ENCODE results near the gene WWOX. TPM values are rescaled to one million over a fixed set of nuclear protein-coding genes. Genes with fewer than 3 reads are reported as not detected.

The WWOX gene
- total RNA-seq, 1 donor from 2014 or later = 7.3 TPM

- no peak overlapping the region for H3K4me3 Mint-ChIP-seq (ENCODE audit: unreplicated experiment)
- Histone ChIP-seq H3K9ac (ENCODE audit: low read length) (no peak overlapping the region), H3K27ac (ENCODE audit: low read depth, low read length) (no peak overlapping the region), H3K9me3 (ENCODE audit: insufficient read depth, low read depth, low read length) (no peaks in the 10 kb centered on the region), H3K79me2 (ENCODE audit: insufficient read depth, low read length) (no peaks in the 10 kb centered on the region), H3K4me3 (ENCODE audit: insufficient read depth, low read depth, low read length) (no peak overlapping the region), H3K27me3 (ENCODE audit: insufficient read depth, low read length) (no peaks in the 10 kb centered on the region), H3K36me3 (ENCODE audit: insufficient read depth, low read length) (no peaks in the 10 kb centered on the region), H3K4me1 (ENCODE audit: insufficient read depth, low read length) (no peaks in the 10 kb centered on the region), H3K4me2 (ENCODE audit: low read length) (no peak overlapping the region), H2AFZ (ENCODE audit: low read depth, low read length) (no peak overlapping the region), H4K20me1 (ENCODE audit: insufficient read depth, low read length) (no peaks in the 10 kb centered on the region)
- FAIRE-seq (no peak), DNase-seq (ENCODE audit: low read depth) (no peak)
- TF ChIP-seq CTCF (IDR thresholded peaks at IDR 0.05; ENCODE audit: insufficient read depth, low read depth, low read length) = no peak
- TF ChIP-seq EZH2 (IDR thresholded peaks at IDR 0.05; ENCODE audit: insufficient read depth, low read length) = no peak
- H3K27me3 Mint-ChIP-seq (ENCODE audit: low read depth, unreplicated experiment) = peaks cover 25% of the 10 kb centered on the region
- H3K9me3 Mint-ChIP-seq (ENCODE audit: unreplicated experiment) = peaks cover 5% of the 10 kb centered on the region
- H3K27ac Mint-ChIP-seq (ENCODE audit: unreplicated experiment) = no peak overlapping the region
- H3K4me1 Mint-ChIP-seq (ENCODE audit: low read depth, unreplicated experiment) = peaks cover 3% of the 10 kb centered on the region
- H3K36me3 Mint-ChIP-seq (ENCODE audit: low read depth, unreplicated experiment) = no peaks in the 10 kb centered on the region
Observed at GRCh38 chr16:79192904-79193303, 1093.5 kb downstream of the WWOX start.

- H3K79me2 ChIP-seq (ENCODE audit: insufficient read depth, low read length) = no peaks in the 10 kb centered on the region
- no peaks in the 10 kb centered on the region for H3K4me1 ChIP-seq (ENCODE audit: insufficient read depth, low read length)
- H3K4me1 Mint-ChIP-seq (ENCODE audit: low read depth, unreplicated experiment) = peaks cover 2% of the 10 kb centered on the region
- H3K36me3 Mint-ChIP-seq (ENCODE audit: low read depth, unreplicated experiment) = no peaks in the 10 kb centered on the region
- no peak for TF ChIP-seq CTCF (IDR thresholded peaks at IDR 0.05; ENCODE audit: insufficient read depth, low read depth, low read length)
- TF ChIP-seq EZH2 (IDR thresholded peaks at IDR 0.05; ENCODE audit: insufficient read depth, low read length) = no peak
- no peak overlapping the region for H3K9ac ChIP-seq (ENCODE audit: low read length)
- no peak overlapping the region for H3K4me3 ChIP-seq (ENCODE audit: insufficient read depth, low read depth, low read length)
- H2AFZ ChIP-seq (ENCODE audit: low read depth, low read length) = no peak overlapping the region
- no peak overlapping the region for H3K27ac Mint-ChIP-seq (ENCODE audit: unreplicated experiment)
- no peaks in the 10 kb centered on the region for H3K36me3 ChIP-seq (ENCODE audit: insufficient read depth, low read length)
- H3K4me2 ChIP-seq (ENCODE audit: low read length) = no peak overlapping the region
- no peaks in the 10 kb centered on the region for H3K27me3 ChIP-seq (ENCODE audit: insufficient read depth, low read length)
- no peaks in the 10 kb centered on the region for H3K9me3 ChIP-seq (ENCODE audit: insufficient read depth, low read depth, low read length)
- H3K9me3 Mint-ChIP-seq (ENCODE audit: unreplicated experiment) = peaks cover 3% of the 10 kb centered on the region
- H3K27me3 Mint-ChIP-seq (ENCODE audit: low read depth, unreplicated experiment) = peaks cover 25% of the 10 kb centered on the region
- no peak overlapping the region for H3K4me3 Mint-ChIP-seq (ENCODE audit: unreplicated experiment)
- H4K20me1 ChIP-seq (ENCODE audit: insufficient read depth, low read length) = no peaks in the 10 kb centered on the region
- DNase-seq (ENCODE audit: low read depth) (no peak), FAIRE-seq (no peak)
- H3K27ac ChIP-seq (ENCODE audit: low read depth, low read length) = no peak overlapping the region
Observed at GRCh38 chr16:79194291-79194690, 1094.8 kb downstream of the WWOX start.

GRCh38 chr16:79195938-79196337 lies 1096.5 kb downstream of the WWOX start:
- Histone ChIP-seq H4K20me1 (ENCODE audit: insufficient read depth, low read length) (no peaks in the 10 kb centered on the region), H3K4me1 (ENCODE audit: insufficient read depth, low read length) (no peaks in the 10 kb centered on the region), H3K9ac (ENCODE audit: low read length) (no peak overlapping the region), H3K36me3 (ENCODE audit: insufficient read depth, low read length) (no peaks in the 10 kb centered on the region), H3K4me2 (ENCODE audit: low read length) (no peak overlapping the region), H3K27me3 (ENCODE audit: insufficient read depth, low read length) (no peaks in the 10 kb centered on the region), H2AFZ (ENCODE audit: low read depth, low read length) (no peak overlapping the region), H3K79me2 (ENCODE audit: insufficient read depth, low read length) (no peaks in the 10 kb centered on the region), H3K27ac (ENCODE audit: low read depth, low read length) (no peak overlapping the region), H3K4me3 (ENCODE audit: insufficient read depth, low read depth, low read length) (no peak overlapping the region), H3K9me3 (ENCODE audit: insufficient read depth, low read depth, low read length) (no peaks in the 10 kb centered on the region)
- no peak for DNase-seq (ENCODE audit: low read depth)
- peaks cover 35% of the 10 kb centered on the region for H3K27me3 Mint-ChIP-seq (ENCODE audit: low read depth, unreplicated experiment)
- peaks cover 2% of the 10 kb centered on the region for H3K4me1 Mint-ChIP-seq (ENCODE audit: low read depth, unreplicated experiment)
- H3K9me3 Mint-ChIP-seq (ENCODE audit: unreplicated experiment) = peaks cover 3% of the 10 kb centered on the region
- no peak for FAIRE-seq
- no peak for TF ChIP-seq CTCF (IDR thresholded peaks at IDR 0.05; ENCODE audit: insufficient read depth, low read depth, low read length)
- no peak for TF ChIP-seq EZH2 (IDR thresholded peaks at IDR 0.05; ENCODE audit: insufficient read depth, low read length)
- H3K36me3 Mint-ChIP-seq (ENCODE audit: low read depth, unreplicated experiment) = peaks cover 2% of the 10 kb centered on the region
- H3K4me3 Mint-ChIP-seq (ENCODE audit: unreplicated experiment) = no peak overlapping the region
- H3K27ac Mint-ChIP-seq (ENCODE audit: unreplicated experiment) = no peak overlapping the region
